Esophagus muscularis mucosa (tissue), 4 donors: ENCODE results near the gene TFAP2E. TPM values are rescaled to one million over a fixed set of nuclear protein-coding genes. Genes with fewer than 3 reads are reported as not detected.

Experiments used
- DNase-seq: peaks from one replicate; pipeline ENCODE4 v3.0.0-alpha.2; 2017; ENCODE audit errors: extremely low spot score
- H3K27ac ChIP-seq, 4 donors: fragments of 200-600 bp; sonication (generic); replicated peaks in 1 of 4; 1 replicate in 3 of 4; 2 replicates in 1 of 4; pipeline ENCODE4 v1.5.1; 2016 to 2019; ENCODE audit warnings: mild to moderate bottlenecking in 1 of 4
- H3K27me3 ChIP-seq, 4 donors: fragments of 200-600 bp; sonication (generic); one replicate each; pipeline versions ENCODE4 v1.5.1 to v1.6.0; 2016 to 2019
- H3K36me3 ChIP-seq, 4 donors: fragments of 200-600 bp; sonication (generic); one replicate each; pipeline ENCODE4 v1.5.1; 2016 to 2019
- H3K4me1 ChIP-seq, 4 donors: fragments of 200-600 bp; sonication (generic); one replicate each; pipeline ENCODE4 v1.5.1; 2016 to 2019
- H3K4me3 ChIP-seq, 4 donors: fragments of 200-600 bp; sonication (generic); 1 replicate in 2 of 4; 2 replicates in 2 of 4; pipeline ENCODE4 v1.5.1; 2016 to 2019; ENCODE audit warnings: mild to moderate bottlenecking in 4 of 4, moderate library complexity in 1 of 4
- H3K9me3 ChIP-seq, 4 donors: fragments of 200-600 bp; sonication (generic); 1 replicate in 3 of 4; 2 replicates in 1 of 4; pipeline ENCODE4 v1.5.1; 2016 to 2019
- CTCF ChIP-seq, 3 experiments: fragments of 200-600 bp in 2 of 3; fragments of 450-650 bp in 1 of 3; sonication (generic) in 2 of 3; IDR thresholded peaks; one replicate each; pipeline ENCODE4 v1.5.1; 2017 to 2019; ENCODE audit warnings: antibody characterized with exemption in 3 of 3, mild to moderate bottlenecking in 2 of 3, moderate library complexity in 1 of 3
- EP300 ChIP-seq: sonication (generic); formaldehyde crosslinking; IDR thresholded peaks from one replicate; pipeline ENCODE4 v1.6.1; 2017; ENCODE audit warnings: antibody characterized with exemption
- POLR2A ChIP-seq: fragments of 450-650 bp; IDR thresholded peaks from one replicate; pipeline ENCODE4 v1.6.1; 2017; ENCODE audit warnings: antibody characterized with exemption, moderate library complexity, mild to moderate bottlenecking, low read depth
- POLR2AphosphoS5 ChIP-seq, 2 donors: sonication (generic); formaldehyde crosslinking; IDR thresholded peaks; one replicate each; pipeline ENCODE4 v1.6.1; 2017; ENCODE audit warnings: antibody characterized with exemption in 2 of 2
- WGBS: methylation state at CpG from one replicate; pipeline ENCODE4 v1.1.5; 2018; 5-methylcytosine and 5-hydroxymethylcytosine counted together
- intact Hi-C: fragments of 100-400 bp; cut with DNase I; formaldehyde crosslinking; loops from one replicate; pipeline ENCODE4 v1.15.1; 2023
- total RNA-seq, 4 donors: library from RNA; depleted of rRNA; stranded (reverse); fragments of >200 nt; gene quantifications; one replicate each; pipeline versions ENCODE4 v1.1.0 to v1.2.1, GENCODE V29; 2016

Gene TFAP2E
- total RNA-seq, 4 donors from 2014 or later, result 0.33 to 0.71 (median 0.63) TPM; not detected in 1

- no peak overlapping the region for H3K27ac ChIP-seq
- no peak overlapping the region for H3K4me3 ChIP-seq
- WGBS, result 75% methylated on average over 5 of the region's 6 CpGs
- DNase-seq, result no peak
- intact Hi-C loops, result no loop called here
- TF ChIP-seq EP300 (no peak), CTCF (IDR thresholded peaks at IDR 0.05) (no peak), POLR2A (no peak), POLR2AphosphoS5 (IDR thresholded peaks at IDR 0.05) (no peak)
- H3K9me3 ChIP-seq, result no peaks in the 10 kb centered on the region
- H3K36me3 ChIP-seq, result peaks cover 0 to 13% (median 10%) of the 10 kb centered on the region in 4 donors
- H3K4me1 ChIP-seq, result peaks cover 25 to 29% (median 28%) of the 10 kb centered on the region in 4 donors
- H3K27me3 ChIP-seq, result no peaks in the 10 kb centered on the region
Observed at GRCh38 chr1:35531368-35531767, 41.7 kb upstream of the TFAP2E start.

- Histone ChIP-seq H3K27ac (peak overlapping the region; percentile 38 to 69 (median 52)), H3K4me1 (peaks cover 31 to 41% (median 39%) of the 10 kb centered on the region in 4 donors), H3K4me3 (no peak overlapping the region), H3K9me3 (no peaks in the 10 kb centered on the region), H3K36me3 (peaks cover 0 to 13% (median 10%) of the 10 kb centered on the region in 4 donors), H3K27me3 (no peaks in the 10 kb centered on the region)
- intact Hi-C loops, result no loop called here
- TF ChIP-seq POLR2AphosphoS5 (IDR thresholded peaks at IDR 0.05) (no peak), CTCF (IDR thresholded peaks at IDR 0.05) (no peak), POLR2A (no peak), EP300 (no peak)
- DNase-seq, result no peak
- 47% methylated on average over 1 of the region's 1 CpG for WGBS
Observed at GRCh38 chr1:35532497-35533223, 40.5 kb upstream of the TFAP2E start.

- H3K4me1 ChIP-seq, result peaks cover 38 to 50% (median 49%) of the 10 kb centered on the region in 4 donors
- H3K9me3 ChIP-seq, result no peaks in the 10 kb centered on the region
- no peaks in the 10 kb centered on the region for H3K27me3 ChIP-seq
- no peak for DNase-seq
- peaks cover 0 to 13% (median 10%) of the 10 kb centered on the region in 4 donors for H3K36me3 ChIP-seq
- WGBS, result 57% methylated on average over 1 of the region's 1 CpG
- H3K27ac ChIP-seq, result peak overlapping the region in 1 of 4 donors; percentile 69
- H3K4me3 ChIP-seq, result no peak overlapping the region
- intact Hi-C loops, result no loop called here
- TF ChIP-seq POLR2AphosphoS5 (IDR thresholded peaks at IDR 0.05) (no peak), POLR2A (no peak), EP300 (no peak), CTCF (IDR thresholded peaks at IDR 0.05) (no peak)
Observed at GRCh38 chr1:35533586-35533985, 39.5 kb upstream of the TFAP2E start.

- TF ChIP-seq CTCF (IDR thresholded peaks at IDR 0.05), result no peak
- TF ChIP-seq POLR2A, result no peak
- H3K27ac ChIP-seq, result no peak overlapping the region
- H3K9me3 ChIP-seq, result no peaks in the 10 kb centered on the region
- no peak for DNase-seq
- H3K4me1 ChIP-seq, result peaks cover 54 to 67% (median 65%) of the 10 kb centered on the region in 4 donors
- H3K27me3 ChIP-seq, result no peaks in the 10 kb centered on the region
- H3K36me3 ChIP-seq, result peaks cover 0 to 13% (median 8%) of the 10 kb centered on the region in 4 donors
- intact Hi-C loops, result no loop called here
- no peak overlapping the region for H3K4me3 ChIP-seq
Observed at GRCh38 chr1:35535243-35535642, 37.9 kb upstream of the TFAP2E start.
